ENCODE measurements around the gene CDH12.
A peak's percentile ranks its signal among the peaks of the same experiment; 100 is the strongest.
"Not testable (repeated sequence)": the region's sequence is repeated elsewhere in the genome, so short reads cannot be mapped to it uniquely, and the experiment has no call there.

CDH12 gene

DNA sequence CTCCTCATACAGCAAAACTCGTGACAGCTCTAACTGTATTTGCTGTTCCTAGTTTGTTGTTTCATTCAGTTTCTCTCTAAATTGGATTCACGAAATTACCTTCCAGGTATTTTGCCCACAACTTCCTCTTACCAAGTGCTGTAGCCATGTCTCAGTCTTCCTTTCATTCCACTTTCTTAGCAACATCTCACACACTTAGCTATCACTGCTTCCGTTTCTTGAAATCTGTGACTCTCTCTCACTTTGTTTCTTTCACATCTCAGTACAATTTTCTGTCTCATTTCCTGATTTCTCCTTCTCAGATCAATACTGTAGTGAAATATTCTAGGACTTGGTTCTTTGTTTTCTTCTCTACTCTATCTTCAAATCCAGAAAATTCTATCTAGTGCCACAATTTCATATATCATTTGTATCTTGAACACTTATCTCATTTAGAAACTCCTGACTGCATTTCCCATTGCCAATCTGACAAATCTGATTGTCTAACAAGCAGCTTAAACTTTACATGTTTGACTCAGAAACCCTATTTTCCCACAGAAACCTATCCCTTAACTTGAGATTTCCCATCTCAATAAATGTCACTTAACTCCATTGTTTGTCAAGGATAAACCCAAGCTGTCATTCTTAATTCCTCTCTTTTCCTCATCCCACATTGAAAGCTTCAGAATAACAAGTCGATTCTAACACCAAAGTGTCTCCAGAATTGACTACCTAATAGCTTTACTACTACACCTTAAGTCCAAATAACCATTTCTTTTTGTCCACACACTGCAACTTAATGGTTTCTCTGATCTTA lies 303.1 kb downstream of the CDH12 start:
- DNase-seq = no peak

GRCh38 chr5:22542340-22542739 lies 310.8 kb downstream of the CDH12 start:
- DNase-seq = peak; percentile 84

DNA sequence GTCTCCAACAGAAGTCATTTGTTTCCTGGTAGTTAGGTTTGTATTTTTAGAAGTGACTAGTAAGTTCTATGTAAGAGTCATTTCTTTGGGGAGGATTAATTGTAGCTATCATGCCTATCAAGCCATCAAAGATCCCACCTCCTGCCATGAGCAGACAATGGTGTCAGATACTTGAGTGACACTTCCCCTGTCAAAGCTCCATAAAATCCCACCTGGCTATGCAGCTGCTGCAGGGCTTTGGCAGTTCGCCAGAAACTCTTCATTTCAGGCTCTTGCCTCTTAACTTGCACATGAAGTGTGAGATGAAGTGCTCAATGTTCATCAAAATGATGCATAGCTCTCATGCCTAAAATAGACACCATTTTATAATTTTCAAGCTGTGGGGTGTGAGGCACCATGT lies 312.1 kb downstream of the CDH12 start:
- DNase-seq = peak; percentile 97

DNA sequence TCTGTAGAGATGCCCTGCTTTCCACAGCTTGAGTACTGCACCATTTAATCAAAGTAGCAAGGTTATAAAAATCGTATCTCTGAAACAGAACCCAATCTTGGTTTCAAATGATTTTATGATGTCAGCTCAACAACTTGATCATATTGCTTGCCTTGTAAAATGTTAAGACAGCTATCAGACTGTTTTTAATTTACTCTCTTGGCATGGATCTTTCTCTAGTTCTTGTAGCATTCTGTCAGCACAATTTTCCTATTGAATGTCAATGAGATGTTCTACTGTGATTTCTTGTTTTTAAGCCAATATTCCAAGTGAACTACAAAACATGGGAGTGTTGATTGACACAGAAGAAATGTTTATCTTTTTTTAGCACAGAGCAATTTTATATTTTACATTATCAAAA lies 313.4 kb downstream of the CDH12 start:
- DNase-seq = no peak

DNA sequence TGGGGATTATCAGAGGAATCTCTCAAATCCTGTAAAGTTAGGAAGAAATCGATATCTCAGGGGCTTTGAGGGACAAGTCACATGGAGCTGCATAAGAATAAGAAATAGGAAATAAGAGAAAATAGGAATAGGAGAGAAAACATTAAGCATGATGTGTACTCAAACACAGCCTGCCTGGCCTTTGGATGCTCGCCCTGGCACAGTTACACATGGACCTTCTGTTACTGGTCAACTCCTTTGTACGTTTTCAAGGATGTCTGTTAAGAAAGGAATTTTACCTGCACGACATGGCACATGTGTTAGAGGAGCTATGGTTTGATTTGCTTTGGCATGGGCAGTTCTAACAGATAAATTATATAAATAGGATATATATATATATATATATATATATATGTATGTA lies 321.2 kb downstream of the CDH12 start:
- no peak for DNase-seq

GRCh38 chr5:22521521-22521920 lies 331.6 kb downstream of the CDH12 start:
- no peak for DNase-seq

- not testable (repeated sequence) for DNase-seq
Measured at GRCh38 chr5:22516497-22516896, 336.6 kb downstream of the CDH12 start.

DNA sequence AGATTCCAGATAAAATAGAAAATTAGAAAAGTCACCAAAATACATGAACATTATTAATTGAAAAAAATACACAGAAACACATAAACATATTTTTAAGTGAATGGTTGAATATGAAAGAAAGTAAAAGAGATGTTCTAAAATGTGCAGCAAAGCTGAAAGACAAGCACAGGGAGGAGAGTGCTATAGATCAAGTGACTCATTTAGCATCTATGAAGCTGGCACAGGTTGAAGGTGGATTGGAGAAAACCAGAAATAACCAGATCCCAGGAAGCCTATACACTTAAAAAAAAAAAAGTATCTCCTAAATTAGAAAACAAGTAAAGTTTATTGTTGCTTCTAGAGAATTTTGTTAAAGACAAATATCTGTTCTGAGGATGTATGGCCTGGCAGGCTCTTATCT lies 338.9 kb downstream of the CDH12 start:
- no peak for DNase-seq

DNA sequence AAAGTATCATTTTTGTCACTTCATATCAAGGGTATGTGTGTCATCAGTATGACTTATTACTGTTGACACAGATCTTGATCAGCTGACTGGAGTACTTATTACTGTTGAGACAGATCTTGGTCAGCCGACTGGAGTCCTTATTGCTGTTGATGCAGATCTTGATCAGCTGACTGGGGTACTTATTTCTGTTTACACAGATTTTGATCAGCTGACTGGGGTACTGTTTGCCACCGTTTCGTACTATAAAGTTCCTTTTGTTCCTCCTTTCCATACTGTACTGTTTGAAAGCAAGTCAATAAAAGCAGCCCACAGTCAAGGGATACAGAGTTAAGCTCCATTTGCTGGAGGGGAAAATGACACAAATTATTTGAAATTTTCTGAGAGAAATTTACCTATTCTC lies 347.3 kb downstream of the CDH12 start:
- no peak for DNase-seq

DNA sequence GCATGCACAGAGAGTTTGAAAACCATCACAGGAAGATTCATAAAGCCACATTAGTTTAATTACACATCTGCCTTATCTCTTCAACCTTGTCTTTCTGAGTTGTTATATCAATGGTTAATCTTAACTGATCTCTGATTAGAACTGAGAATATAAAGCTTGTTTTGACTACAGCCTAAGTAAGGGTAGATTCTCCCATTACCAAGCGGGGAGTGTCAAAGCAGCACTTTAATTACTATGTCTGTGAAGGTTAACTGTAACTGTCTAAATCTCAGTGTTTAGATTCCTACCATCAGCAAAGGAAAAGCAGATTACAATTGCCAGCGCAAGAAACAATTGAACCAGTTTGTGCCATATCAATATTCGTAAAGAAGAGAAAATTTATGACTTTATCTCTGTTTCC lies 348.7 kb downstream of the CDH12 start:
- DNase-seq = no peak

DNA sequence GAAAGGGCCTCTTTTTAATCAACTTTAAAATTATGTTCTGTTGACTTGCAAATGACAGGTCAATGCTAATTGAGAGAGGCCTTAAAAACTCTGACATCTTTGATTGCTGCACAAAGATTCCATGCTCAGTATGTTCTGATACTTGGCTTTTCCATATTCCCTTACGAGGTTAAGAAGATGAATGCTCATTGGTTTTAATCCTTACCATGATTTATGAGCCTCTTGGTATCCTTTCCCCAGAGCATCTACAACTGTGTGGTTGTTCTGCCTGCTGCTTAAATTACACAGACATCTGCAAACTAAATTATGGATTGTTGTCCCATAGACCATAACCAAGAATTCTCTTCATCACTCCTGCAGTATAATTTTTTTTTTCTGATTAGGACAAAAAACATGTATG lies 352.6 kb downstream of the CDH12 start:
- DNase-seq = no peak

GRCh38 chr5:22496666-22497065 lies 356.5 kb downstream of the CDH12 start:
- DNase-seq = no peak

- DNase-seq = no peak
Measured at GRCh38 chr5:22495016-22495720, 358.0 kb downstream of the CDH12 start.

- DNase-seq = no peak
Measured at GRCh38 chr5:22488427-22488826, 364.7 kb downstream of the CDH12 start.

DNA sequence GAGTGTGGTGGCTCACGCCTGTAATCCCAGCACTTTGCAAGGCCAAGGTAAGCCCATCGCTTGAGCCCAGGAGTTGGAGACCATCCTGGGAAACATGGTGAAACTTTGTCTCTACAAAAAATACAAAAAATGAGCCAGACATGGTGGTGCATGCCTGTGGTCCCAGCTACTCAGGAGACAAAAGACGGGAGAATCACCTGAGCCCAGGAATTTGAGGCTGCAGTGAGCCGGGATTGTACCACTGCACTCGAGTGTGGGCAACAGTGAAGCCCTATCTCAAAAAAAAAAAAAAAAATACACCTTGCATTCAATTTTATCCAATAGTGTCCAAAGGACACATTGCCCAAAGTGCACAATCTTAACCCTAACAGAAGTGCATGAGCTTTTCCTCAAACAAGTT lies 372.8 kb downstream of the CDH12 start:
- no peak for DNase-seq

- DNase-seq = no peak
Measured at GRCh38 chr5:22473886-22474285, 379.3 kb downstream of the CDH12 start.

DNA sequence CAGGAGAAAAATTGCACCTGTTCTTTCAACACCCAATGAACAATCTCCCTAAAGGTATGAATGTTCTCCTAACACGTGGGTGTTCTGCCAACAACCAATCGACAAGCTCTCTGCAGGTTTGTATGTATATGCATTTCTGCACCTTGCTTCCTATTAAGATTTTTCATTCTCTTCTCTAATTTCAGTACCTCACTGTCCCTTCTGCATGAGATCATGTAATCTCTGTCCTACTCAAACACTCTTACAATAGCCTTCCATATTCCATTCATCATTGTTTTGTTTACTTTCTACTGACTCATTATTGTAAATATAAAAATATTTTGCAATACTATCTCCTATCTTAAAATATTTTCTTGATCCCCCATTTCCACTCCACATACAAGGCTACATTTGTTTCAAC lies 382.0 kb downstream of the CDH12 start:
- no peak for DNase-seq

DNA sequence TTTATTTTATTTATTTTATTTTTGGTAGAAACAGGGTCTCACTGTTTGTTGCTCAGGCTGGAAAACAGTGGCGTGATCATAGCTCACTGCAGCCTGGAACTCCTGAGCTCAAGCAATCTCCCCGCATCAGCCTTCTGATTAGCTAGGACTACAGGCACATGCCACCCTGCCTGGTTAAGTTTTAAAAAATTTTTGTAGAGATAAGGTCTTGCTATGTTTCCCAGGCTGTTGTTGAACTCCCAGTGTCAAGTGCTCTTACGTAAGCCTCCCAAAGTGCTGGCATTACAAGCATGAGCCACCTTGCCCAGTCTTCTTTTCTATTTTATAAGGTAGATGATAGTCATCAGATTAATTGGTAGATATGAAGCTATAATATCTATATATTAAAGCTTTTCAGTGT lies 382.7 kb downstream of the CDH12 start:
- DNase-seq = no peak

DNA sequence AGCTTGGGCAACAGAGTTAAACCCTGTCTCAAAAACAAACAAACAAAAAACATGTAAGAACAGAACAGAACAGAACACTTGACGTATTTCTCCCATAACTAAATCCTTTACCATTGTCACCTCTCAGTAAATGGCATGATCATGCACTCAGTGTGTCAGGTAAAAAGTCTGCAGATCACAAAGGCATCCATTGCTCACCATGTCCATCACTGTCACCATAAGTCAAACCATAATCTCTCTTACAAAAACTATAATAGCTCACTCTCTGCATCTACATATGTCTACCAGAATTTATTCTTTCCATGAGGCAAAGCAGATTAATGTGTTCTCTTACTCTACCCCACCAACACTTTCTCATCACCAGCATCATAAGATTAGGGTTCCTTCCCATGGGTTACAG lies 387.5 kb downstream of the CDH12 start:
- no peak for DNase-seq

DNA sequence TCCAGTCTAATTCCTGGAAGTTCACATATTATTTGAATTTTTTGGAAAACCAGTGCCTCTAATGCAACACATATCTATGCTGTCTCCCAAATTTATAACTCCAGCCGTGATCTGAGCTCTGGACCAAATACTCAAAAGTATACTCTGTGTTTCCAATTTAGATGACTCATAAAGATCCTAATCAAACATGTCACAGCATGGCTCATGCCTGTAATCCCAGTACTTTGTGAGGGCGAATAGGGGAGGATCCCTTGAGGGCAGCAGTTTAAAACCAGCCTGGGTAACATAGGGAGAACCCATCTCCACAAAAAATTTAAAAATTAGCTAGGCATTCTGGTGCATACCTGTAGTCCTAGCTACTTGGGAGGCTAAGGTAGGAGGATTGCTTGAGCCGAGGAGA lies 388.0 kb downstream of the CDH12 start:
- DNase-seq = no peak

DNA sequence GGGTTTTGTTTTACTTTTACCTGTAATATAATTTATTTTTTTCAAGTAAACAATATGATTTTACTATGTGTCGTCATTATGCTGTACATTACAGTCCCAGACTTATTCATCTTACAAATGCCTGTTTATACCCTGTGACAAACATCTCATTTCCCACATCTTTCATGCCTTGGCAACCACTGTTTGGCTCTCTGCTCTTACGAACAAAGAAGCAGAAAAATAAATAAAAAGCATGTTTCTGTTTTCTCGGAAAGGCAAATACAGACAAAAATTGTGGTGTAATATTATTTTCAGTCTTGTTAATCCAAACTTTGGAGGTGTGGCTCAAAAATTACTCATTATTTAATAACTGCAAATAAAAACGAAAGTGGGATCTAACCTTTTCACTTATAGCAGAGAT lies 393.0 kb downstream of the CDH12 start:
- no peak for DNase-seq

- no peak for DNase-seq
Measured at GRCh38 chr5:22432905-22433304, 420.2 kb downstream of the CDH12 start.

DNA sequence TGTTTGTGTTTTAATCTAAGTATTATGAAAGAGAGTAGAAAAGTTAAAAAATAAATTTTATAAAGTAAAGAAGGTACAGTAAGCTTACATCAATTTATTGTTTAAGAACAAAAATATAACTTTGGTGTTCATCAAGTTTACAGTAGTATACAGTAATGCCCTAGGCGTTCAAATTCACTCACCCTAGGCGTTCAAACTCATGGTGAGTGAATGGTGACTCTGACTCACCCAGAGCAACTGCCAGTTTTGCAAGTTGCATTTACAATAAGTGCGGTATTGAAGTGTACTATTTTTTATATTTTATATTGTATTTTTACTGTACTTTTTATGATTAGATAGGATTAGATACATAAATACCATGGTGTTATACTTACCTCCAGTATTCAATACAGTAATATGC lies 421.3 kb downstream of the CDH12 start:
- no peak for DNase-seq

DNA sequence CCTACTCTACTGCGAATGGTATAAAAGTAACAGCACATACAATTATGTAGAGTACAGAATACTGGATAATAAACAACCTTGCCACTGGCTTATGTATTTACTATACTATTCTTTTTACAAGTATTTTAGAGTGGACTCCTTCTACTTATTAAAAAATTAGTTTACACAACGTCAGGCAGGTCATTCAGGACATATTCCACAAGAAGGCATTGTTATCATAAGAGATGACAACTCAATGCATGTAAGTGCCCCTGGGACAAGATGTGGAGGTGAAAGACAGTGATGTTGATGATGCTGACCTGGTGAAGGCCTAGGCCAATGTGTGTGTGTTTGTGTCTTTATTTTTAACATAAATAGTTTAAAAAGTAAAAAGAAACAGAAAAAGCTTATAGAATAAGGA lies 421.7 kb downstream of the CDH12 start:
- DNase-seq = no peak
